ENCODE measurements around the gene IL18.

DNA sequence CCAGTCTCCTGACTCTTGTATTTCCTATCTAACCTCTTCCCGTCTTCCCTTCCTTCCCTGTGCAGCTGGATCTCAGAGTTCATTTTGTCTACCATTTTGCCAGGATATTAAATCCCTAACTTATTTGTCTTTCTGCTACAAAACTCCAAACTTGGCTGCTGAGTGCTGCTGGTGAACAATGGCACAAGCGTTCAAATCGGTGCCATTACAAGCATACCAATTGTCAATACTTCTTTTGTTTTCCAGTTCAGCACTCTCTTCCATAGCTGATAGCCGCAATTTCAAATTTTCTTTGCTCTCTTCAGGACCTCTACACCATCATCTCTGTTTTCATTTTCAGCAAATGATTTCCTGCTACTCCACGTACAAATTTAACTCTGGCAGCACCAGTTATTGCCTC is 13.4 kb downstream of the IL18 start:
- TF ChIP-seq HDGF (IDR thresholded peaks at IDR 0.05; ENCODE audit: borderline replicate concordance) (no peak), SP1 (IDR thresholded peaks at IDR 0.05) (no peak), L3MBTL2 (conservative IDR thresholded peaks at IDR 0.05) (no peak), FOXA1 (IDR thresholded peaks at IDR 0.05) (no peak), ELF4 (IDR thresholded peaks at IDR 0.05) (no peak), NFRKB (IDR thresholded peaks at IDR 0.05) (no peak), FOXK2 (IDR thresholded peaks at IDR 0.05) (no peak), ARNT (IDR thresholded peaks at IDR 0.05) (no peak), FOXM1 (IDR thresholded peaks at IDR 0.05; ENCODE audit: borderline replicate concordance) (no peak), TARDBP (IDR thresholded peaks at IDR 0.05) (no peak), BHLHE40 (IDR thresholded peaks at IDR 0.05; ENCODE audit: borderline replicate concordance) (no peak), SUZ12 (IDR thresholded peaks at IDR 0.05) (no peak), CTBP1 (IDR thresholded peaks at IDR 0.05; ENCODE audit: borderline replicate concordance) (no peak)
- TF ChIP-seq, protein P1, sequence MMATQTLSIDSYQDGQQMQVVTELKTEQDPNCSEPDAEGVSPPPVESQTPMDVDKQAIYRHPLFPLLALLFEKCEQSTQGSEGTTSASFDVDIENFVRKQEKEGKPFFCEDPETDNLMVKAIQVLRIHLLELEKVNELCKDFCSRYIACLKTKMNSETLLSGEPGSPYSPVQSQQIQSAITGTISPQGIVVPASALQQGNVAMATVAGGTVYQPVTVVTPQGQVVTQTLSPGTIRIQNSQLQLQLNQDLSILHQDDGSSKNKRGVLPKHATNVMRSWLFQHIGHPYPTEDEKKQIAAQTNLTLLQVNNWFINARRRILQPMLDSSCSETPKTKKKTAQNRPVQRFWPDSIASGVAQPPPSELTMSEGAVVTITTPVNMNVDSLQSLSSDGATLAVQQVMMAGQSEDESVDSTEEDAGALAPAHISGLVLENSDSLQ (IDR thresholded peaks at IDR 0.05) = no peak

All from HEK293T (cell line).